OCI-LY3 (cell line): ENCODE measurements around the gene SNAP47.

Experiments
- H2AFZ ChIP-seq: fragments of 200-600, 300-600 bp; shearing (Covaris generic); 2 replicates; pipeline ENCODE4 v1.6.0; 2014; ENCODE audit warnings: antibody characterized with exemption, low read depth, low read length
- H3K27ac ChIP-seq: fragments of 200-600, 300-600 bp; sonication (generic); 2 replicates; pipeline ENCODE4 v1.5.1; 2014; ENCODE audit warnings: mild to moderate bottlenecking, low read length, moderate library complexity, mixed read lengths
- H3K27me3 ChIP-seq: fragments of 200-600, 300-600 bp; sonication (generic); 2 replicates; pipeline ENCODE4 v1.6.1; 2014; ENCODE audit warnings: low read depth, low read length, mixed read lengths
- H3K36me3 ChIP-seq: fragments of 200-600, 300-600 bp; sonication (generic); replicated peaks from 2 replicates; pipeline ENCODE3; 2014; ENCODE audit warnings: low read depth, low read length, mixed read lengths
- H3K4me1 ChIP-seq: fragments of 300-600, 200-600 bp; sonication (generic); 2 replicates; pipeline ENCODE4 v1.6.1; 2014; ENCODE audit warnings: low read length, mixed read lengths
- H3K4me2 ChIP-seq: fragments of 200-600, 300-600 bp; sonication (generic); 2 replicates; pipeline ENCODE4 v1.6.1; 2014; ENCODE audit warnings: low read length, mixed read lengths
- H3K4me3 ChIP-seq: fragments of 300-600, 200-600 bp; sonication (generic); 2 replicates; pipeline ENCODE4 v1.5.1; 2014; ENCODE audit warnings: antibody characterized with exemption, mild to moderate bottlenecking, low read length, moderate library complexity
- H3K79me2 ChIP-seq: fragments of 300-600, 200-600 bp; shearing (Covaris generic); 2 replicates; pipeline ENCODE4 v1.6.1; 2014; ENCODE audit warnings: mild to moderate bottlenecking, low read length, mixed read lengths
- H3K9ac ChIP-seq: fragments of 300-600, 200-600 bp; shearing (Covaris generic); 2 replicates; pipeline ENCODE4 v1.6.0; 2014; ENCODE audit warnings: mild to moderate bottlenecking, low read length, moderate library complexity
- H3K9me3 ChIP-seq: fragments of 200-600, 300-600 bp; shearing (Covaris generic); 2 replicates; pipeline ENCODE4 v1.6.1; 2014; ENCODE audit warnings: low read length, mixed read lengths; ENCODE audit not compliant: insufficient read depth
- H4K20me1 ChIP-seq: fragments of 200-600, 300-600 bp; sonication (generic); 2 replicates; pipeline ENCODE4 v1.6.1; 2016; ENCODE audit warnings: low read length, mixed read lengths; ENCODE audit not compliant: insufficient read depth
- CTCF ChIP-seq: fragments of 200-600, 300-600 bp; sonication (generic); IDR thresholded peaks from 2 replicates; pipeline ENCODE4 v1.5.1; 2014; ENCODE audit warnings: antibody characterized with exemption, low read length, low read depth
- EZH2phosphoT487 ChIP-seq: fragments of 200-600 bp; shearing (Covaris generic); IDR thresholded peaks from 2 replicates; pipeline ENCODE4 v1.6.1; 2018; ENCODE audit warnings: antibody characterized with exemption, mixed run types, low read depth

Gene SNAP47

DNA sequence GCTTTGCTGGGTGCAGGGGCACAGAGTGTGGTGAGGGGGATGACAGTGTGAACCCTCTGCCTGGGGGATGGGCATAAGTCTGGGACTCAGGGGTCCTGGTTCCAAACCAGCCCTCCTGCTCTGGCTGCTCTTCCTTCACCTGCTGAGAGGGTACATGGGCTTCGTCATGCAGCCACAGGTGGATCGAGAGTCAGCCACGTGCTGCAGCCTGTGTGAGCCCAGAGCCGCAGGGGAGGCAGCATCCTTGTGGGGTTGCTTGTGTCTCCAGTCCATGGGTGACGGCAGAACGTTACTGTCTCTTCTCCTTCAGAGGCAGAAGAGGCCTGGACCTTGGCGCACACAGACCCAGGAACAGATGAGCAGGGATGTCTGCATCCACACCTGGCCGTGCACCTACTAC lies 12.1 kb downstream of the SNAP47 start:
- Histone ChIP-seq H3K79me2 (peaks cover 97% of the 10 kb centered on the region), H3K9me3 (no peaks in the 10 kb centered on the region), H4K20me1 (peaks cover 54% of the 10 kb centered on the region)

GRCh38 chr1:227747948-227748495 lies 12.8 kb downstream of the SNAP47 start:
- Histone ChIP-seq H3K4me1 (peaks cover 34% of the 10 kb centered on the region), H3K9ac (no peak overlapping the region), H4K20me1 (peaks cover 49% of the 10 kb centered on the region), H3K27me3 (no peaks in the 10 kb centered on the region), H3K9me3 (no peaks in the 10 kb centered on the region), H2AFZ (no peak overlapping the region), H3K27ac (no peak overlapping the region), H3K36me3 (peaks cover 58% of the 10 kb centered on the region), H3K79me2 (peaks cover 97% of the 10 kb centered on the region), H3K4me2 (no peak overlapping the region), H3K4me3 (no peak overlapping the region)
- no peak for TF ChIP-seq CTCF
- no peak for TF ChIP-seq EZH2phosphoT487

More for the DNA sequence above, 12.1 kb downstream of the SNAP47 start:
- H3K4me1 ChIP-seq, result peaks cover 27% of the 10 kb centered on the region
- H3K9ac ChIP-seq, result no peak overlapping the region
- no peak overlapping the region for H3K4me3 ChIP-seq
- no peak overlapping the region for H3K27ac ChIP-seq
- H3K36me3 ChIP-seq, result peaks cover 52% of the 10 kb centered on the region
- TF ChIP-seq CTCF (no peak), EZH2phosphoT487 (no peak)
- H3K27me3 ChIP-seq, result no peaks in the 10 kb centered on the region
- no peak overlapping the region for H2AFZ ChIP-seq
- H3K4me2 ChIP-seq, result no peak overlapping the region

- H2AFZ ChIP-seq, result no peak overlapping the region
- peaks cover 43% of the 10 kb centered on the region for H4K20me1 ChIP-seq
- H3K36me3 ChIP-seq, result peaks cover 59% of the 10 kb centered on the region
- H3K9ac ChIP-seq, result no peak overlapping the region
- peaks cover 40% of the 10 kb centered on the region for H3K4me1 ChIP-seq
- no peaks in the 10 kb centered on the region for H3K27me3 ChIP-seq
- H3K4me3 ChIP-seq, result no peak overlapping the region
- H3K27ac ChIP-seq, result no peak overlapping the region
- peaks cover 97% of the 10 kb centered on the region for H3K79me2 ChIP-seq
- TF ChIP-seq EZH2phosphoT487 (no peak), CTCF (no peak)
- H3K4me2 ChIP-seq, result no peak overlapping the region
- no peaks in the 10 kb centered on the region for H3K9me3 ChIP-seq
Measured at GRCh38 chr1:227748496-227749182, 13.4 kb downstream of the SNAP47 start.

GRCh38 chr1:227749225-227749624 lies 14.0 kb downstream of the SNAP47 start:
- Histone ChIP-seq H3K4me3 (no peak overlapping the region), H3K4me2 (no peak overlapping the region), H4K20me1 (peaks cover 37% of the 10 kb centered on the region), H3K79me2 (peaks cover 97% of the 10 kb centered on the region), H3K4me1 (peaks cover 46% of the 10 kb centered on the region), H3K9ac (no peak overlapping the region), H3K9me3 (no peaks in the 10 kb centered on the region), H3K27me3 (no peaks in the 10 kb centered on the region), H2AFZ (no peak overlapping the region), H3K36me3 (peaks cover 61% of the 10 kb centered on the region), H3K27ac (peak overlapping the region; percentile 10)
- no peak for TF ChIP-seq EZH2phosphoT487
- no peak for TF ChIP-seq CTCF
